Liver (tissue), 9 donors: ENCODE measurements around the gene LRRC45. TPM values are rescaled to one million over a fixed set of nuclear protein-coding genes. Genes with fewer than 3 reads are reported as not detected.
A peak's percentile ranks its signal among the peaks of the same experiment; 100 is the strongest.

Experiments
- DNase-seq: peaks from one replicate; pipeline ENCODE4 v3.0.0-alpha.2; 2017; ENCODE audit warnings: low spot score
- H3K27ac ChIP-seq, 2 donors: one replicate each; pipeline ENCODE4 v1.7.0; 2013; ENCODE audit warnings: inconsistent platforms in 2 of 2, low read length in 2 of 2, control low read depth in 1 of 2, low read depth in 1 of 2, mild to moderate bottlenecking in 1 of 2
- H3K27me3 ChIP-seq, 4 donors: one replicate each; pipeline versions ENCODE4 v1.6.1 to v1.7.0; 2013; ENCODE audit warnings: low read length in 3 of 4, inconsistent platforms in 1 of 4, mild to moderate bottlenecking in 1 of 4, moderate library complexity in 1 of 4; ENCODE audit not compliant: control insufficient read depth in 4 of 4, insufficient read depth in 4 of 4
- H3K36me3 ChIP-seq, 4 donors: one replicate each; pipeline versions ENCODE4 v1.6.1 to v1.7.0; 2013; ENCODE audit warnings: low read length in 3 of 4, mild to moderate bottlenecking in 3 of 4, low read depth in 1 of 4, moderate library complexity in 1 of 4; ENCODE audit not compliant: control insufficient read depth in 4 of 4, insufficient read depth in 3 of 4
- H3K4me1 ChIP-seq, 4 donors: one replicate each; pipeline versions ENCODE4 v1.6.1 to v1.7.0; 2013; ENCODE audit warnings: low read length in 3 of 4, mild to moderate bottlenecking in 3 of 4, moderate library complexity in 1 of 4; ENCODE audit not compliant: control insufficient read depth in 4 of 4, insufficient read depth in 4 of 4
- H3K4me3 ChIP-seq, 3 donors: one replicate each; pipeline versions ENCODE4 v1.6.1 to v1.7.0; 2013; ENCODE audit warnings: low read length in 3 of 3, control low read depth in 1 of 3, low read depth in 1 of 3, mild to moderate bottlenecking in 1 of 3
- H3K9ac ChIP-seq, 2 donors: one replicate each; pipeline ENCODE4 v1.7.0; 2013; ENCODE audit warnings: low read length in 2 of 2, mild to moderate bottlenecking in 2 of 2, moderate library complexity in 2 of 2, control low read depth in 1 of 2, low read depth in 1 of 2
- H3K9me3 ChIP-seq, 4 donors: one replicate each; pipeline versions ENCODE4 v1.6.1 to v1.7.0; 2013; ENCODE audit warnings: low read length in 3 of 4; ENCODE audit not compliant: control insufficient read depth in 4 of 4
- ATF3 ChIP-seq: IDR thresholded peaks from 2 replicates; pipeline ENCODE4 v1.6.1; 2016; ENCODE audit warnings: antibody characterized with exemption
- CTCF ChIP-seq: fragments of 150-350 bp; IDR thresholded peaks from 2 replicates; pipeline ENCODE4 v1.5.1; 2017; ENCODE audit warnings: improper control_type of control experiment, low read depth, low read length; ENCODE audit not compliant: missing input control
- EGR1 ChIP-seq, 2 donors: IDR thresholded peaks; 2 replicates each; pipeline ENCODE4 v1.6.1; 2016 to 2018; ENCODE audit warnings: antibody characterized with exemption in 2 of 2, low read depth in 2 of 2
- FOXA1 ChIP-seq: IDR thresholded peaks from 2 replicates; pipeline ENCODE4 v1.6.1; 2016; ENCODE audit warnings: antibody characterized with exemption
- FOXA2 ChIP-seq: IDR thresholded peaks from 2 replicates; pipeline ENCODE4 v1.6.1; 2016; ENCODE audit warnings: antibody characterized with exemption
- GABPA ChIP-seq, 2 donors: IDR thresholded peaks in 1 of 2; conservative IDR thresholded peaks in 1 of 2; 2 replicates each; pipeline ENCODE4 v1.6.1; 2016; ENCODE audit warnings: antibody characterized with exemption in 2 of 2, mild to moderate bottlenecking in 1 of 2, moderate library complexity in 1 of 2
- HNF4A ChIP-seq, 2 donors: conservative IDR thresholded peaks; 2 replicates each; pipeline ENCODE4 v1.6.1; 2016; ENCODE audit warnings: antibody characterized with exemption in 2 of 2, mild to moderate bottlenecking in 2 of 2
- HNF4G ChIP-seq: IDR thresholded peaks from 2 replicates; pipeline ENCODE4 v1.6.1; 2016; ENCODE audit warnings: antibody characterized with exemption
- JUND ChIP-seq, 2 donors: IDR thresholded peaks; 2 replicates each; pipeline ENCODE4 v1.6.1; 2016; ENCODE audit warnings: antibody characterized with exemption in 2 of 2
- MAX ChIP-seq: IDR thresholded peaks from 2 replicates; pipeline ENCODE4 v1.6.1; 2016; ENCODE audit warnings: antibody characterized with exemption
- NR2F2 ChIP-seq: IDR thresholded peaks from 2 replicates; pipeline ENCODE4 v1.6.1; 2016; ENCODE audit warnings: antibody characterized with exemption
- RAD21 ChIP-seq, 2 donors: IDR thresholded peaks; 2 replicates each; pipeline ENCODE4 v1.6.1; 2016; ENCODE audit warnings: antibody characterized with exemption in 2 of 2, mild to moderate bottlenecking in 2 of 2
- REST ChIP-seq: IDR thresholded peaks from 2 replicates; pipeline ENCODE4 v1.6.1; 2016; ENCODE audit warnings: antibody characterized with exemption, mild to moderate bottlenecking
- RXRA ChIP-seq, 2 donors: IDR thresholded peaks; 2 replicates each; pipeline ENCODE4 v1.6.1; 2017 to 2018; ENCODE audit warnings: antibody characterized with exemption in 2 of 2, mild to moderate bottlenecking in 1 of 2
- SP1 ChIP-seq: IDR thresholded peaks from 2 replicates; pipeline ENCODE4 v1.6.1; 2018; ENCODE audit warnings: antibody characterized with exemption, mild to moderate bottlenecking
- TAF1 ChIP-seq: conservative IDR thresholded peaks from 2 replicates; pipeline ENCODE4 v1.6.1; 2016; ENCODE audit warnings: antibody characterized with exemption, mild to moderate bottlenecking
- YY1 ChIP-seq: IDR thresholded peaks from 2 replicates; pipeline ENCODE4 v1.6.1; 2016; ENCODE audit warnings: antibody characterized with exemption, mild to moderate bottlenecking
- ZBTB33 ChIP-seq: IDR thresholded peaks from 2 replicates; pipeline ENCODE4 v1.6.1; 2016; ENCODE audit warnings: antibody characterized with exemption
- WGBS: extraction: QIAGEN DNeasy Blood & Tissue Kit; methylation state at CpG from one replicate; pipeline ENCODE4 v1.1.7; 2013; 5-methylcytosine and 5-hydroxymethylcytosine counted together
- polyA plus RNA-seq, 2 donors: library from polyadenylated mRNA; stranded (reverse) in 1 of 2; unstranded in 1 of 2; fragments of 200-250 nt in 1 of 2; fragments of >200 nt in 1 of 2; fragmentation: Nextera tagmentation in 1 of 2; extraction: Ambion mirVana in 1 of 2; gene quantifications; one replicate each; pipeline versions ENCODE4 v1.2.1 to v1.2.3, GENCODE V29; 2013 to 2015
- total RNA-seq, 2 donors: library from RNA; depleted of rRNA; stranded (reverse); fragments of >200 nt; gene quantifications; one replicate each; pipeline ENCODE4 v1.2.3, GENCODE V29; 2014
- donor health status: healthy.
- donor health status: healthy.
- donor health status: healthy.
- donor health status: healthy.
- donor health status: healthy.

Gene LRRC45
- total and polyA plus RNA-seq, 4 donors, result 4.0 to 14.1 (median 7.0) TPM

GRCh38 chr17:82039695-82040299 lies 16.7 kb downstream of the LRRC45 start:
- WGBS, result 43% methylated on average over 8 of the region's 8 CpGs
- H3K4me3 ChIP-seq, result no peak overlapping the region
- H3K9me3 ChIP-seq, result no peaks in the 10 kb centered on the region
- H3K27me3 ChIP-seq, result no peaks in the 10 kb centered on the region
- H3K36me3 ChIP-seq, result peaks cover 0 to 5% (median 1%) of the 10 kb centered on the region in 4 donors
- H3K9ac ChIP-seq, result no peak overlapping the region
- TF ChIP-seq REST, result peak; percentile 78
- TF ChIP-seq RAD21 (IDR thresholded peaks at IDR 0.05), result peak; percentile 1 to 22
- peak; percentile 95 to 98 for TF ChIP-seq RXRA (IDR thresholded peaks at IDR 0.05)
- TF ChIP-seq JUND (IDR thresholded peaks at IDR 0.05), result peak; percentile 96 to 99
- TF ChIP-seq SP1, result peak; percentile 96
- TF ChIP-seq NR2F2, result no peak
- TF ChIP-seq ZBTB33, result peak; percentile 82
- peak; percentile 85 for TF ChIP-seq HNF4G
- peak in 1 of 2 donors; percentile 66 for TF ChIP-seq GABPA (IDR thresholded peaks at IDR 0.05 in 1 of 2, conservative IDR thresholded peaks at IDR 0.05 in 1 of 2)
- TF ChIP-seq FOXA2, result peak; percentile 57
- TF ChIP-seq EGR1 (IDR thresholded peaks at IDR 0.05; ENCODE audit: low read depth in 2 of 2), result peak in 1 of 2 donors; percentile 94
- no peak for TF ChIP-seq TAF1
- peak; percentile 90 for TF ChIP-seq MAX
- peak; percentile 95 for TF ChIP-seq HNF4A (conservative IDR thresholded peaks at IDR 0.05)
- TF ChIP-seq ATF3, result peak; percentile 72
- TF ChIP-seq CTCF, result no peak
- peak; percentile 85 for TF ChIP-seq FOXA1
- TF ChIP-seq YY1, result peak; percentile 82
- peak overlapping the region; percentile 78 to 84 for H3K27ac ChIP-seq
- peaks cover 16 to 56% (median 37%) of the 10 kb centered on the region in 4 donors for H3K4me1 ChIP-seq
- no peak for DNase-seq
